Measurements from ENCODE around the gene ABHD14A.
"Not testable (repeated sequence)": the region's sequence is repeated elsewhere in the genome, so short reads cannot be mapped to it uniquely, and the experiment has no call there.

The ABHD14A gene

GRCh38 chr3:51974963-51975851, at the start of gene ABHD14A:
TSS of gene ABHD14A (plus strand) at chr3:51975064. CDS start at chr3:51975136, 72 bp downstream.
- H3K9me3 Mint-ChIP-seq, result no peaks in the 10 kb centered on the region
- H3K4me3 Mint-ChIP-seq, result peak within 1 kb of the TSS; percentile 82
- peaks cover 42% of the 10 kb centered on the region for H3K4me1 Mint-ChIP-seq
- H3K27ac Mint-ChIP-seq, result peak within 1 kb of the TSS; percentile 96
- ATAC-seq (peak; percentile 83), DNase-seq (ENCODE audit: low spot score in 2 of 2) (peak; percentile 65 to 86)
- H3K36me3 Mint-ChIP-seq, result peaks cover 20% of the 10 kb centered on the region

GRCh38 chr3:51927061-51927977, 47.5 kb upstream of the ABHD14A start:
- ATAC-seq (no peak), DNase-seq (ENCODE audit: low spot score in 2 of 2) (peak in 1 of 2 donors; percentile 26)
- Mint-ChIP-seq H3K4me1 (no peaks in the 10 kb centered on the region), H3K9me3 (no peaks in the 10 kb centered on the region), H3K36me3 (peaks cover 13% of the 10 kb centered on the region), H3K4me3 (no peak overlapping the region), H3K27ac (no peak overlapping the region)

- Mint-ChIP-seq H3K36me3 (peaks cover 18% of the 10 kb centered on the region), H3K4me1 (no peaks in the 10 kb centered on the region), H3K9me3 (no peaks in the 10 kb centered on the region), H3K27ac (no peak overlapping the region), H3K4me3 (no peak overlapping the region)
- DNase-seq (ENCODE audit: low spot score in 2 of 2) (peak in 1 of 2 donors; percentile 43), ATAC-seq (no peak)
These were observed 46.4 kb upstream of the ABHD14A start for GRCh38 chr3:51928438-51928837.

GRCh38 chr3:51928981-51929380, 45.9 kb upstream of the ABHD14A start:
- H3K9me3 Mint-ChIP-seq; H3K4me1 Mint-ChIP-seq; DNase-seq (ENCODE audit: low spot score in 2 of 2); H3K27ac Mint-ChIP-seq; H3K4me3 Mint-ChIP-seq; ATAC-seq: not testable (repeated sequence)
- H3K36me3 Mint-ChIP-seq, result peaks cover 21% of the 10 kb centered on the region

GRCh38 chr3:51929420-51930003, 45.4 kb upstream of the ABHD14A start:
- ATAC-seq (no peak), DNase-seq (ENCODE audit: low spot score in 2 of 2) (peak in 1 of 2 donors; percentile 38)
- Mint-ChIP-seq H3K9me3 (no peaks in the 10 kb centered on the region), H3K4me3 (no peak overlapping the region), H3K4me1 (no peaks in the 10 kb centered on the region), H3K36me3 (peaks cover 26% of the 10 kb centered on the region), H3K27ac (no peak overlapping the region)

- no peak for ATAC-seq
These were observed 44.4 kb upstream of the ABHD14A start for GRCh38 chr3:51930439-51930838.

GRCh38 chr3:51931756-51932155, 43.1 kb upstream of the ABHD14A start:
- peaks cover 48% of the 10 kb centered on the region for H3K36me3 Mint-ChIP-seq
- H3K4me1 Mint-ChIP-seq, result no peaks in the 10 kb centered on the region
- peak in 1 of 2 donors; percentile 40 for DNase-seq (ENCODE audit: low spot score in 2 of 2)
- H3K4me3 Mint-ChIP-seq, result no peak overlapping the region
- ATAC-seq, result no peak
- H3K27ac Mint-ChIP-seq, result no peak overlapping the region
- no peaks in the 10 kb centered on the region for H3K9me3 Mint-ChIP-seq

More at GRCh38 chr3:51930439-51930838, 44.4 kb upstream of the ABHD14A start:
- H3K9me3 Mint-ChIP-seq, result no peaks in the 10 kb centered on the region
- H3K4me1 Mint-ChIP-seq, result no peaks in the 10 kb centered on the region
- no peak overlapping the region for H3K27ac Mint-ChIP-seq
- DNase-seq (ENCODE audit: low spot score in 2 of 2), result peak in 1 of 2 donors; percentile 15
- no peak overlapping the region for H3K4me3 Mint-ChIP-seq
- peaks cover 35% of the 10 kb centered on the region for H3K36me3 Mint-ChIP-seq

- Mint-ChIP-seq H3K4me3 (no peak overlapping the region), H3K4me1 (no peaks in the 10 kb centered on the region), H3K9me3 (no peaks in the 10 kb centered on the region), H3K36me3 (peaks cover 58% of the 10 kb centered on the region), H3K27ac (peak overlapping the region; percentile 72)
- ATAC-seq (no peak), DNase-seq (ENCODE audit: low spot score in 2 of 2) (peak in 1 of 2 donors; percentile 42)
These were observed 42.1 kb upstream of the ABHD14A start for GRCh38 chr3:51932471-51933370.

GRCh38 chr3:51933471-51934138, 41.3 kb upstream of the ABHD14A start:
- DNase-seq (ENCODE audit: low spot score in 2 of 2) (peak in 1 of 2 donors; percentile 43), ATAC-seq (no peak)
- no peaks in the 10 kb centered on the region for H3K9me3 Mint-ChIP-seq
- H3K27ac Mint-ChIP-seq, result peak overlapping the region; percentile 72
- no peak overlapping the region for H3K4me3 Mint-ChIP-seq
- no peaks in the 10 kb centered on the region for H3K4me1 Mint-ChIP-seq
- H3K36me3 Mint-ChIP-seq, result peaks cover 67% of the 10 kb centered on the region

GRCh38 chr3:51934139-51934850, 40.6 kb upstream of the ABHD14A start:
- DNase-seq (ENCODE audit: low spot score in 2 of 2) (peak in 1 of 2 donors; percentile 45), ATAC-seq (no peak)
- H3K4me1 Mint-ChIP-seq, result peaks cover 4% of the 10 kb centered on the region
- H3K9me3 Mint-ChIP-seq, result no peaks in the 10 kb centered on the region
- peaks cover 67% of the 10 kb centered on the region for H3K36me3 Mint-ChIP-seq
- no peak overlapping the region for H3K4me3 Mint-ChIP-seq
- H3K27ac Mint-ChIP-seq, result no peak overlapping the region

- no peak for ATAC-seq
- peak in 1 of 2 donors; percentile 46 for DNase-seq (ENCODE audit: low spot score in 2 of 2)
- Mint-ChIP-seq H3K27ac (no peak overlapping the region), H3K4me1 (peaks cover 9% of the 10 kb centered on the region), H3K36me3 (peaks cover 67% of the 10 kb centered on the region), H3K4me3 (no peak overlapping the region), H3K9me3 (no peaks in the 10 kb centered on the region)
These were observed 39.6 kb upstream of the ABHD14A start for GRCh38 chr3:51934991-51935885.

- Mint-ChIP-seq H3K9me3 (no peaks in the 10 kb centered on the region), H3K36me3 (peaks cover 70% of the 10 kb centered on the region), H3K4me1 (peaks cover 18% of the 10 kb centered on the region), H3K27ac (no peak overlapping the region), H3K4me3 (no peak overlapping the region)
- ATAC-seq (no peak), DNase-seq (ENCODE audit: low spot score in 2 of 2) (peak in 1 of 2 donors; percentile 40)
These were observed 38.7 kb upstream of the ABHD14A start for GRCh38 chr3:51935886-51936755.
